HEK293 (cell line): Measurements from ENCODE around the gene PEX6.

Experiments used
- CTCF ChIA-PET: fragments of 350-600 bp; formaldehyde crosslinking; extraction: SDS; loops from one replicate; lab custom pipeline; 2021; ENCODE audit warnings: antibody characterized with exemption; lab: Yijun Ruan, JAX
- POLR2A ChIA-PET: fragments of 300-600 bp; formaldehyde crosslinking; extraction: SDS; loops from one replicate; lab custom pipeline; 2020; ENCODE audit warnings: antibody characterized with exemption, inconsistent platforms; lab: Yijun Ruan, JAX
- H3K27ac ChIP-seq: fragments of 200-500 bp; sonication (Bioruptor generic); 2 replicates; pipeline ENCODE4 v1.5.1; 2014; ENCODE audit warnings: low read depth, low read length, control low read depth, inconsistent platforms; ENCODE audit errors: extremely low read depth
- H3K36me3 ChIP-seq, 2 experiments: fragments of 200-500 bp in 1 of 2; sonication (Bioruptor generic) in 1 of 2; 1 replicate in 1 of 2; 2 replicates in 1 of 2; pipeline ENCODE4 v1.5.1; 2014 to 2017; ENCODE audit warnings: inconsistent platforms in 2 of 2, low read length in 2 of 2; ENCODE audit not compliant: control insufficient read depth in 2 of 2, insufficient read depth in 1 of 2
- H3K4me1 ChIP-seq: fragments of 200-500 bp; sonication (Bioruptor generic); 2 replicates; pipeline ENCODE4 v1.5.1; 2014; ENCODE audit warnings: mild to moderate bottlenecking, low read length, inconsistent platforms; ENCODE audit not compliant: control insufficient read depth, insufficient read depth
- H3K4me3 ChIP-seq: 2 replicates; pipeline ENCODE4 v1.5.1; 2011; ENCODE audit warnings: low read depth, mild to moderate bottlenecking, control low read depth, low read length, moderate library complexity
- H3K9me3 ChIP-seq: fragments of 200-500 bp; sonication (Bioruptor generic); 2 replicates; pipeline ENCODE4 v1.5.1; 2014; ENCODE audit warnings: low read depth, low read length, inconsistent platforms; ENCODE audit not compliant: control insufficient read depth, insufficient read depth
- EGR2 ChIP-seq: fragments of 450-650 bp; formaldehyde crosslinking; IDR thresholded peaks from 2 replicates; pipeline ENCODE4 v1.5.1; 2016; ENCODE audit warnings: low read depth, missing biosample characterization, missing genetic modification characterization
- GLIS2 ChIP-seq: fragments of 450-650 bp; formaldehyde crosslinking; IDR thresholded peaks from 2 replicates; pipeline ENCODE4 v1.5.1; 2016; ENCODE audit warnings: missing biosample characterization, missing genetic modification characterization
- KLF1 ChIP-seq: fragments of 450-650 bp; formaldehyde crosslinking; IDR thresholded peaks from 2 replicates; pipeline ENCODE4 v1.5.1; 2016; ENCODE audit warnings: missing biosample characterization, missing genetic modification characterization
- KLF10 ChIP-seq: fragments of 450-650 bp; IDR thresholded peaks from 2 replicates; pipeline ENCODE4 v1.5.1; 2018; ENCODE audit warnings: missing biosample characterization, mild to moderate bottlenecking, missing genetic modification characterization
- MYNN ChIP-seq: fragments of 450-650 bp; formaldehyde crosslinking; IDR thresholded peaks from 2 replicates; pipeline ENCODE4 v1.5.1; 2016; ENCODE audit warnings: missing biosample characterization, missing genetic modification characterization, borderline replicate concordance
- OSR2 ChIP-seq: fragments of 450-650 bp; formaldehyde crosslinking; IDR thresholded peaks from 2 replicates; pipeline ENCODE4 v1.5.1; 2016; ENCODE audit warnings: missing biosample characterization, missing genetic modification characterization
- SCRT2 ChIP-seq: fragments of 450-650 bp; formaldehyde crosslinking; IDR thresholded peaks from 2 replicates; pipeline ENCODE4 v1.5.1; 2016; ENCODE audit warnings: missing biosample characterization, missing genetic modification characterization
- SP3 ChIP-seq: fragments of 450-650 bp; formaldehyde crosslinking; IDR thresholded peaks from 2 replicates; pipeline ENCODE4 v1.5.1; 2016; ENCODE audit warnings: missing biosample characterization, missing genetic modification characterization
- YY2 ChIP-seq: fragments of 450-650 bp; formaldehyde crosslinking; IDR thresholded peaks from 2 replicates; pipeline ENCODE4 v1.5.1; 2016; ENCODE audit warnings: missing biosample characterization, missing genetic modification characterization
- ZFHX2 ChIP-seq: fragments of 450-650 bp; formaldehyde crosslinking; conservative IDR thresholded peaks from 2 replicates; pipeline ENCODE4 v1.5.1; 2016; ENCODE audit warnings: missing biosample characterization, missing genetic modification characterization
- ZNF138 ChIP-seq: fragments of 450-650 bp; formaldehyde crosslinking; IDR thresholded peaks from 2 replicates; pipeline ENCODE4 v1.5.1; 2016; ENCODE audit warnings: missing biosample characterization, missing genetic modification characterization, borderline replicate concordance
- ZNF140 ChIP-seq: fragments of 450-650 bp; formaldehyde crosslinking; IDR thresholded peaks from 2 replicates; pipeline ENCODE4 v1.5.1; 2016; ENCODE audit warnings: missing biosample characterization, missing genetic modification characterization
- ZNF19 ChIP-seq: fragments of 450-650 bp; formaldehyde crosslinking; IDR thresholded peaks from 2 replicates; pipeline ENCODE4; 2016; ENCODE audit warnings: missing biosample characterization, missing genetic modification characterization, low read depth
- ZNF221 ChIP-seq: fragments of 450-650 bp; formaldehyde crosslinking; IDR thresholded peaks from 2 replicates; pipeline ENCODE4 v1.5.1; 2017; ENCODE audit warnings: missing biosample characterization, missing genetic modification characterization, borderline replicate concordance
- ZNF302 ChIP-seq: fragments of 450-650 bp; formaldehyde crosslinking; IDR thresholded peaks from 2 replicates; pipeline ENCODE4 v1.5.1; 2016; ENCODE audit warnings: missing biosample characterization, missing genetic modification characterization, low read depth
- ZNF354C ChIP-seq: fragments of 450-650 bp; formaldehyde crosslinking; IDR thresholded peaks from 2 replicates; pipeline ENCODE4 v1.5.1; 2016; ENCODE audit warnings: missing biosample characterization, missing genetic modification characterization, low read depth, borderline replicate concordance
- ZNF37A ChIP-seq: fragments of 450-650 bp; IDR thresholded peaks from 2 replicates; pipeline ENCODE4 v1.5.1; 2018; ENCODE audit warnings: missing biosample characterization, missing genetic modification characterization
- ZNF391 ChIP-seq: fragments of 450-650 bp; formaldehyde crosslinking; IDR thresholded peaks from 2 replicates; pipeline ENCODE4 v1.5.1; 2016; ENCODE audit warnings: low read depth, missing biosample characterization, missing genetic modification characterization, borderline replicate concordance
- ZNF544 ChIP-seq: fragments of 450-650 bp; formaldehyde crosslinking; IDR thresholded peaks from 2 replicates; pipeline ENCODE4 v1.5.0; 2017; ENCODE audit warnings: missing biosample characterization, missing genetic modification characterization
- ZNF558 ChIP-seq: fragments of 450-650 bp; formaldehyde crosslinking; IDR thresholded peaks from 2 replicates; pipeline ENCODE4 v1.5.1; 2016; ENCODE audit warnings: missing biosample characterization, missing genetic modification characterization
- ZNF76 ChIP-seq: fragments of 450-650 bp; formaldehyde crosslinking; IDR thresholded peaks from 2 replicates; pipeline ENCODE4; 2016; ENCODE audit warnings: low read depth, missing biosample characterization, missing genetic modification characterization, borderline replicate concordance
- ZNF785 ChIP-seq: fragments of 450-650 bp; formaldehyde crosslinking; IDR thresholded peaks from 2 replicates; pipeline ENCODE4 v1.5.1; 2016; ENCODE audit warnings: missing biosample characterization, missing genetic modification characterization
- ZNF830 ChIP-seq: fragments of 450-650 bp; IDR thresholded peaks from 2 replicates; pipeline ENCODE4 v1.5.0; 2018; ENCODE audit warnings: missing biosample characterization, missing genetic modification characterization, low read depth, mild to moderate bottlenecking, moderate library complexity
- ZNF837 ChIP-seq: fragments of 450-650 bp; formaldehyde crosslinking; IDR thresholded peaks from 2 replicates; pipeline ENCODE4 v1.5.1; 2016; ENCODE audit warnings: missing biosample characterization, missing genetic modification characterization
- TF ChIP-seq, protein P1 (sequence below): fragments of 450-650 bp; formaldehyde crosslinking; IDR thresholded peaks from 2 replicates; pipeline ENCODE4 v1.5.1; 2016; ENCODE audit warnings: missing biosample characterization, missing genetic modification characterization, borderline replicate concordance
- TF ChIP-seq, protein P2 (sequence below): fragments of 450-650 bp; formaldehyde crosslinking; IDR thresholded peaks from 2 replicates; pipeline ENCODE4 v1.5.1; 2016; ENCODE audit warnings: missing biosample characterization, missing genetic modification characterization, low read depth
- TF ChIP-seq, protein P3 (sequence below): fragments of 450-650 bp; formaldehyde crosslinking; IDR thresholded peaks from 2 replicates; pipeline ENCODE4 v1.5.1; 2017; ENCODE audit warnings: missing biosample characterization, missing genetic modification characterization
- TF ChIP-seq, protein P4 (sequence below): fragments of 450-650 bp; formaldehyde crosslinking; IDR thresholded peaks from 2 replicates; pipeline ENCODE4 v1.5.1; 2016; ENCODE audit warnings: missing biosample characterization, missing genetic modification characterization
- TF ChIP-seq, protein P5 (sequence below): fragments of 450-650 bp; formaldehyde crosslinking; IDR thresholded peaks from 2 replicates; pipeline ENCODE4 v1.5.1; 2016; ENCODE audit warnings: missing biosample characterization, missing genetic modification characterization
- TF ChIP-seq, protein P6 (sequence below): fragments of 450-650 bp; formaldehyde crosslinking; IDR thresholded peaks from 2 replicates; pipeline ENCODE4 v1.5.1; 2017; ENCODE audit warnings: missing biosample characterization, missing genetic modification characterization

PEX6 gene

DNA sequence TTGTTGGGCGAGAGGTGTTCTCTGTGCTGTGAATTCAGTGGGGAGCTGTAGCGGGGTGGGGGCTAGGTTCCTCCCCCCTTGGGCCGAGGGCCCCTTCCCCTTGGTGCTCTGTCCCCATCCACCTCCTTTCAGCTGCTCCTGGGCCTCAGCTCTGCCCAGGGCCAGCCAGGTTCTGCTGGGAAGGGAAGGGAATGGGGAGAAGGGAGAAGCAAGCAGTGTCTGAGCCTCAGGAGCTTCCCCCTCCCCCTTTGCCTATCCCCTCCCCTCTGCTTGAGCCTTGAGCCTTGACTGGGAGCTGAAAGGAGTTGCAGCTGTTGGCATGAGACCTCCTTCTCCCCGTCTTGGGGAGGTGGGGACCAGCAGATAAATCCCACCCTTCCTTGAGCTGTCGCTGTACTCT lies 41.9 kb upstream of the PEX6 start (continued):
- TF ChIP-seq ZNF76, result no peak
- no peak for TF ChIP-seq ZNF785 (tag by site-specific recombination)
- TF ChIP-seq SCRT2, result peak; percentile 69
- no peak for TF ChIP-seq MYNN (tag by site-specific recombination)
- no peak for TF ChIP-seq ZNF544
- peak; percentile 29; the same call in 1 of the 2 replicates for TF ChIP-seq SP3 (tag by site-specific recombination)
- no peak for TF ChIP-seq OSR2 (tag by site-specific recombination)
- no peak for TF ChIP-seq ZNF140 (tag by site-specific recombination)
- TF ChIP-seq KLF1 (tag by site-specific recombination), result 0 out of 2 replicates have a peak, but pooled peaks have one; percentile 14
- TF ChIP-seq GLIS2, result peak; percentile 49; the same call in 1 of the 2 replicates
- no peak for TF ChIP-seq KLF10 (tag by site-specific recombination)
- TF ChIP-seq ZNF354C (tag by site-specific recombination), result no peak
- TF ChIP-seq ZNF221 (tag by site-specific recombination), result no peak
- TF ChIP-seq ZNF302 (tag by site-specific recombination), result no peak
- TF ChIP-seq, protein P1, sequence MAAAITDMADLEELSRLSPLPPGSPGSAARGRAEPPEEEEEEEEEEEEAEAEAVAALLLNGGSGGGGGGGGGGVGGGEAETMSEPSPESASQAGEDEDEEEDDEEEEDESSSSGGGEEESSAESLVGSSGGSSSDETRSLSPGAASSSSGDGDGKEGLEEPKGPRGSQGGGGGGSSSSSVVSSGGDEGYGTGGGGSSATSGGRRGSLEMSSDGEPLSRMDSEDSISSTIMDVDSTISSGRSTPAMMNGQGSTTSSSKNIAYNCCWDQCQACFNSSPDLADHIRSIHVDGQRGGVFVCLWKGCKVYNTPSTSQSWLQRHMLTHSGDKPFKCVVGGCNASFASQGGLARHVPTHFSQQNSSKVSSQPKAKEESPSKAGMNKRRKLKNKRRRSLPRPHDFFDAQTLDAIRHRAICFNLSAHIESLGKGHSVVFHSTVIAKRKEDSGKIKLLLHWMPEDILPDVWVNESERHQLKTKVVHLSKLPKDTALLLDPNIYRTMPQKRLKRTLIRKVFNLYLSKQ (tag by site-specific recombination), result no peak

DNA sequence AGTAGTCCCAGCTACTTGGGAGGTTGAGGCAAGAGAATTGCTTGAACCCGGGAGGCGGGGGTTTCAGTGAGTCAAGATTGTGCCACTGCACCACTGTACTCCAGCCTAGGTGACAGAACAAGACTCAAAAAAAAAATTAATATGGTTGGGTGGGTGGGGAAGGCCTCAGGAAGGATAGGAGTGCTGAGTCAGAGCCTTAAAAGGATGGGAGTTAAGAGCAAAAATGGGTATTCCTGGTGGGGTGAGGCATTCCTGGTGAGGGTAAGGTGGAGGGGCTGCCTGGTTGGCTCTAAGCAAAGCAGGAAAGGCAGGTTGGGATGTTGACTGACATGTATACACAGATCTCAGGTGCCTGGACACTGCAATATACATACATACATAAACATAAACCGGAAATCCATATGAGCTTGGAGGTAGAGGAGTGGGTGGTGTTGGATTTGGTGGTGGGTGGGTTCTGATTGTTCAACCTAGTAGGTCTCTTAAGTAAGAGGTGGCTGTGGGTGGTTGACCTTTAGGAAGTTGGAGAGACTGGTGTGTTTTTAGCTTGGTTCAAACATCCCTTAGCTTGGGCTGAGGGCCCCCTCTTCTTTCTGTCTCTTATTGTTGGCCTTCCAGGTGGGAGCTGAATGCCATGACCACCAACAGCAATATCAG lies 41.2 kb upstream of the PEX6 start:
- Histone ChIP-seq H3K4me1 (peaks cover 11% of the 10 kb centered on the region), H3K4me3 (no peak overlapping the region), H3K36me3 (peaks cover 45 to 72% of the 10 kb centered on the region in 2 experiments), H3K27ac (peak overlapping the region; percentile 86), H3K9me3 (no peaks in the 10 kb centered on the region)
- ChIA-PET POLR2A (interaction anchor here (1.0 to 9.2 kb wide), 13 partner anchors 6 to 124 kb away, joined by 3 to 66 read pairs (median 8); partner anchors contain the start of genes CNPY3, CUL7, KLC4 and KLHDC3), CTCF (interaction anchor here (0.5 to 2.3 kb wide), 7 partner anchors 10 to 314 kb away, joined by 3 to 11 read pairs (median 4); no protein-coding TSS in a partner anchor)
- TF ChIP-seq, protein P2, sequence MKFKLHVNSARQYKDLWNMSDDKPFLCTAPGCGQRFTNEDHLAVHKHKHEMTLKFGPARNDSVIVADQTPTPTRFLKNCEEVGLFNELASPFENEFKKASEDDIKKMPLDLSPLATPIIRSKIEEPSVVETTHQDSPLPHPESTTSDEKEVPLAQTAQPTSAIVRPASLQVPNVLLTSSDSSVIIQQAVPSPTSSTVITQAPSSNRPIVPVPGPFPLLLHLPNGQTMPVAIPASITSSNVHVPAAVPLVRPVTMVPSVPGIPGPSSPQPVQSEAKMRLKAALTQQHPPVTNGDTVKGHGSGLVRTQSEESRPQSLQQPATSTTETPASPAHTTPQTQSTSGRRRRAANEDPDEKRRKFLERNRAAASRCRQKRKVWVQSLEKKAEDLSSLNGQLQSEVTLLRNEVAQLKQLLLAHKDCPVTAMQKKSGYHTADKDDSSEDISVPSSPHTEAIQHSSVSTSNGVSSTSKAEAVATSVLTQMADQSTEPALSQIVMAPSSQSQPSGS (tag by site-specific recombination), result no peak
- TF ChIP-seq ZNF138 (tag by site-specific recombination) (no peak), YY2 (tag by site-specific recombination) (no peak), ZNF19 (no peak), ZNF391 (tag by site-specific recombination) (no peak), ZFHX2 (tag by site-specific recombination) (peak; percentile 76), ZNF558 (tag by site-specific recombination) (peak; percentile 57), ZNF830 (tag by site-specific recombination) (no peak), ZNF37A (no peak), ZNF837 (tag by site-specific recombination) (no peak), SCRT2 (no peak), EGR2 (tag by site-specific recombination) (peak; percentile 73)
- TF ChIP-seq, protein P3, sequence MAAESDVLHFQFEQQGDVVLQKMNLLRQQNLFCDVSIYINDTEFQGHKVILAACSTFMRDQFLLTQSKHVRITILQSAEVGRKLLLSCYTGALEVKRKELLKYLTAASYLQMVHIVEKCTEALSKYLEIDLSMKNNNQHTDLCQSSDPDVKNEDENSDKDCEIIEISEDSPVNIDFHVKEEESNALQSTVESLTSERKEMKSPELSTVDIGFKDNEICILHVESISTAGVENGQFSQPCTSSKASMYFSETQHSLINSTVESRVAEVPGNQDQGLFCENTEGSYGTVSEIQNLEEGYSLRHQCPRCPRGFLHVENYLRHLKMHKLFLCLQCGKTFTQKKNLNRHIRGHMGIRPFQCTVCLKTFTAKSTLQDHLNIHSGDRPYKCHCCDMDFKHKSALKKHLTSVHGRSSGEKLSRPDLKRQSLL (tag by site-specific recombination), result no peak
- TF ChIP-seq, protein P4, sequence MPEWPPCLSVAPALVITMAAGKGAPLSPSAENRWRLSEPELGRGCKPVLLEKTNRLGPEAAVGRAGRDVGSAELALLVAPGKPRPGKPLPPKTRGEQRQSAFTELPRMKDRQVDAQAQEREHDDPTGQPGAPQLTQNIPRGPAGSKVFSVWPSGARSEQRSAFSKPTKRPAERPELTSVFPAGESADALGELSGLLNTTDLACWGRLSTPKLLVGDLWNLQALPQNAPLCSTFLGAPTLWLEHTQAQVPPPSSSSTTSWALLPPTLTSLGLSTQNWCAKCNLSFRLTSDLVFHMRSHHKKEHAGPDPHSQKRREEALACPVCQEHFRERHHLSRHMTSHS (tag by site-specific recombination), result no peak
- TF ChIP-seq, protein P5, sequence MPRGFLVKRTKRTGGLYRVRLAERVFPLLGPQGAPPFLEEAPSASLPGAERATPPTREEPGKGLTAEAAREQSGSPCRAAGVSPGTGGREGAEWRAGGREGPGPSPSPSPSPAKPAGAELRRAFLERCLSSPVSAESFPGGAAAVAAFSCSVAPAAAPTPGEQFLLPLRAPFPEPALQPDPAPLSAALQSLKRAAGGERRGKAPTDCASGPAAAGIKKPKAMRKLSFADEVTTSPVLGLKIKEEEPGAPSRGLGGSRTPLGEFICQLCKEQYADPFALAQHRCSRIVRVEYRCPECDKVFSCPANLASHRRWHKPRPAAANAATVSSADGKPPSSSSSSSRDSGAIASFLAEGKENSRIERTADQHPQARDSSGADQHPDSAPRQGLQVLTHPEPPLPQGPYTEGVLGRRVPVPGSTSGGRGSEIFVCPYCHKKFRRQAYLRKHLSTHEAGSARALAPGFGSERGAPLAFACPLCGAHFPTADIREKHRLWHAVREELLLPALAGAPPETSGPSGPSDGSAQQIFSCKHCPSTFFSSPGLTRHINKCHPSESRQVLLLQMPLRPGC, result no peak
- TF ChIP-seq, protein P6, sequence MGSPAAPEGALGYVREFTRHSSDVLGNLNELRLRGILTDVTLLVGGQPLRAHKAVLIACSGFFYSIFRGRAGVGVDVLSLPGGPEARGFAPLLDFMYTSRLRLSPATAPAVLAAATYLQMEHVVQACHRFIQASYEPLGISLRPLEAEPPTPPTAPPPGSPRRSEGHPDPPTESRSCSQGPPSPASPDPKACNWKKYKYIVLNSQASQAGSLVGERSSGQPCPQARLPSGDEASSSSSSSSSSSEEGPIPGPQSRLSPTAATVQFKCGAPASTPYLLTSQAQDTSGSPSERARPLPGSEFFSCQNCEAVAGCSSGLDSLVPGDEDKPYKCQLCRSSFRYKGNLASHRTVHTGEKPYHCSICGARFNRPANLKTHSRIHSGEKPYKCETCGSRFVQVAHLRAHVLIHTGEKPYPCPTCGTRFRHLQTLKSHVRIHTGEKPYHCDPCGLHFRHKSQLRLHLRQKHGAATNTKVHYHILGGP (tag by site-specific recombination), result no peak
